H1 (cell line): ENCODE results near the gene SPATA31D4. TPM values are rescaled to one million over a fixed set of nuclear protein-coding genes. Genes with fewer than 3 reads are reported as not detected.

Source experiments
- CTCF ChIA-PET: fragments of 300-600 bp; sonication (Branson Sonifier 250); formaldehyde crosslinking; loops from one replicate; lab custom pipeline; 2021; ENCODE audit not compliant: partially characterized antibody; lab: Charles Lee
- POLR2A ChIA-PET: fragments of 300-600 bp; sonication (Branson Sonifier 250); formaldehyde crosslinking; loops from one replicate; lab custom pipeline; 2021; ENCODE audit warnings: inconsistent platforms; ENCODE audit not compliant: partially characterized antibody; lab: Charles Lee
- DNase-seq, 2 experiments: peaks; one replicate each; pipeline versions ENCODE4 v3.0.0 to v3.0.0-alpha.2; 2010 to 2022; ENCODE audit warnings: low spot score in 2 of 2, low read depth in 1 of 2, mixed read lengths in 1 of 2
- FAIRE-seq: peaks from 2 replicates; lab custom pipeline; 2011; peaks lifted over from hg19 to GRCh38; lab: Jason Lieb, UNC
- H2AFZ ChIP-seq: 2 replicates; pipeline ENCODE4 v1.8.1; 2012; ENCODE audit warnings: low read length, inconsistent platforms
- H2AK5ac ChIP-seq: 2 replicates; pipeline ENCODE4 v1.6.1; 2013; ENCODE audit warnings: low read depth, low read length
- H2BK120ac ChIP-seq: replicated peaks from 2 replicates; pipeline ENCODE3; 2013; ENCODE audit warnings: low read depth, low read length, inconsistent platforms
- H2BK12ac ChIP-seq: 2 replicates; pipeline ENCODE4 v1.6.1; 2013; ENCODE audit warnings: low read depth, low read length
- H2BK15ac ChIP-seq: 2 replicates; pipeline ENCODE4 v1.6.1; 2013; ENCODE audit warnings: low read length
- H2BK20ac ChIP-seq: 2 replicates; pipeline ENCODE4 v1.6.1; 2013; ENCODE audit warnings: low read length
- H2BK5ac ChIP-seq: 2 replicates; pipeline ENCODE4 v1.6.1; 2013; ENCODE audit warnings: low read depth, low read length
- H3K14ac ChIP-seq: 2 replicates; pipeline ENCODE4 v1.6.1; 2013; ENCODE audit warnings: inconsistent platforms; ENCODE audit not compliant: insufficient read length
- H3K18ac ChIP-seq: 2 replicates; pipeline ENCODE4 v1.6.1; 2013; ENCODE audit warnings: low read length; ENCODE audit errors: extremely low read depth
- H3K23ac ChIP-seq: 2 replicates; pipeline ENCODE4 v1.6.1; 2013; ENCODE audit warnings: inconsistent platforms; ENCODE audit not compliant: insufficient read length
- H3K23me2 ChIP-seq: 2 replicates; pipeline ENCODE4 v1.6.1; 2013; ENCODE audit warnings: low read depth, low read length
- H3K27ac ChIP-seq: 2 replicates; pipeline ENCODE4 v1.6.1; 2011; ENCODE audit warnings: low read depth, low read length, inconsistent platforms
- H3K27me3 ChIP-seq, 4 experiments: replicated peaks in 1 of 4; 1 replicate in 1 of 4; 2 replicates in 3 of 4; pipeline versions ENCODE4 v1.6.1 to v1.8.1; 2011 to 2013; ENCODE audit warnings: low read length in 3 of 4, mild to moderate bottlenecking in 3 of 4, inconsistent platforms in 2 of 4, mixed read lengths in 2 of 4, moderate library complexity in 1 of 4; ENCODE audit not compliant: control insufficient read depth in 3 of 4, insufficient read depth in 3 of 4; ENCODE audit errors: extremely low read depth in 1 of 4
- H3K36me3 ChIP-seq, 4 experiments: 2 replicates each; pipeline versions ENCODE4 v1.6.1 to v1.8.1; 2011 to 2013; ENCODE audit warnings: mild to moderate bottlenecking in 4 of 4, low read length in 3 of 4, moderate library complexity in 2 of 4, control low read depth in 1 of 4, inconsistent platforms in 1 of 4; ENCODE audit not compliant: insufficient read depth in 4 of 4, control insufficient read depth in 2 of 4
- H3K4ac ChIP-seq: replicated peaks from 2 replicates; pipeline ENCODE3; 2013; ENCODE audit warnings: low read length, low read depth, mixed read lengths, inconsistent platforms; ENCODE audit not compliant: insufficient read length
- H3K4me1 ChIP-seq, 4 experiments: replicated peaks in 1 of 4; 1 replicate in 1 of 4; 2 replicates in 3 of 4; pipeline versions ENCODE4 v1.6.1 to v1.8.1; 2011 to 2013; ENCODE audit warnings: low read length in 3 of 4, inconsistent platforms in 2 of 4, mixed read lengths in 1 of 4; ENCODE audit not compliant: insufficient read depth in 4 of 4, control insufficient read depth in 3 of 4
- H3K4me2 ChIP-seq, 2 experiments: 2 replicates each; pipeline versions ENCODE4 v1.6.1 to v1.8.1; 2011 to 2013; ENCODE audit warnings: low read depth in 2 of 2, low read length in 2 of 2, control low read depth in 1 of 2, inconsistent platforms in 1 of 2, mild to moderate bottlenecking in 1 of 2; ENCODE audit not compliant: insufficient read depth in 1 of 2
- H3K4me3 ChIP-seq, 4 experiments: fragments of 200-600, 300-600 bp in 1 of 4; sonication (generic), shearing (Covaris generic), sonication (Bioruptor Twin) in 1 of 4; 2 replicates each; pipeline versions ENCODE4 v1.5.1 to v1.8.1; 2011 to 2016; ENCODE audit warnings: low read length in 4 of 4, low read depth in 3 of 4, control low read depth in 2 of 4, inconsistent platforms in 2 of 4, mild to moderate bottlenecking in 2 of 4, mixed read lengths in 1 of 4, moderate library complexity in 1 of 4; ENCODE audit not compliant: insufficient read depth in 2 of 4; ENCODE audit errors: extremely low read depth in 1 of 4
- H3K56ac ChIP-seq: replicated peaks from 2 replicates; pipeline ENCODE3; 2013; ENCODE audit warnings: low read depth, mild to moderate bottlenecking, mixed read lengths, low read length, inconsistent platforms; ENCODE audit not compliant: insufficient read length
- H3K79me1 ChIP-seq: 2 replicates; pipeline ENCODE4 v1.6.1; 2013; ENCODE audit warnings: low read depth, low read length, control low read depth
- H3K79me2 ChIP-seq, 2 experiments: 2 replicates each; pipeline versions ENCODE4 v1.6.1 to v1.8.1; 2012 to 2013; ENCODE audit warnings: low read length in 2 of 2, mild to moderate bottlenecking in 2 of 2, inconsistent platforms in 1 of 2; ENCODE audit not compliant: insufficient read depth in 2 of 2, control insufficient read depth in 1 of 2
- H3K9ac ChIP-seq, 4 experiments: replicated peaks in 1 of 4; 1 replicate in 1 of 4; 2 replicates in 3 of 4; pipeline versions ENCODE4 v1.6.1 to v1.8.1; 2011 to 2013; ENCODE audit warnings: low read depth in 3 of 4, low read length in 3 of 4, control low read depth in 2 of 4, mild to moderate bottlenecking in 2 of 4, moderate library complexity in 2 of 4, inconsistent platforms in 1 of 4; ENCODE audit errors: extremely low read depth in 1 of 4
- H3K9me3 ChIP-seq, 2 experiments: 2 replicates each; pipeline versions ENCODE4 v1.6.1 to v1.8.1; 2012 to 2013; ENCODE audit warnings: mild to moderate bottlenecking in 2 of 2, moderate library complexity in 2 of 2, control low read depth in 1 of 2, inconsistent platforms in 1 of 2, low read depth in 1 of 2, low read length in 1 of 2, mixed read lengths in 1 of 2; ENCODE audit not compliant: insufficient read depth in 2 of 2
- H4K20me1 ChIP-seq, 2 experiments: replicated peaks in 1 of 2; 2 replicates each; pipeline versions ENCODE3 to v1.8.1; 2011 to 2013; ENCODE audit warnings: inconsistent platforms in 2 of 2, low read length in 2 of 2, mild to moderate bottlenecking in 1 of 2; ENCODE audit not compliant: insufficient read depth in 2 of 2, control insufficient read depth in 1 of 2
- H4K5ac ChIP-seq: 2 replicates; pipeline ENCODE4 v1.6.1; 2013; ENCODE audit warnings: low read length, low read depth, mixed read lengths, inconsistent platforms; ENCODE audit not compliant: insufficient read length
- H4K8ac ChIP-seq: 2 replicates; pipeline ENCODE4 v1.8.0; 2013; ENCODE audit warnings: mild to moderate bottlenecking, moderate library complexity, low read length, inconsistent platforms; ENCODE audit not compliant: insufficient read depth; ENCODE audit errors: extremely low read depth
- H4K91ac ChIP-seq: replicated peaks from 2 replicates; pipeline ENCODE3; 2013; ENCODE audit warnings: low read length, mixed read lengths, inconsistent platforms; ENCODE audit not compliant: insufficient read length
- CBX5 ChIP-seq: fragments of 300-800, 300-1000 bp; sonication (generic); IDR thresholded peaks from 2 replicates; pipeline ENCODE4 v1.7.1; 2016; ENCODE audit warnings: antibody characterized with exemption, low read length, low read depth
- CHD2 ChIP-seq: IDR thresholded peaks from 2 replicates; pipeline ENCODE4 v1.6.1; 2012; ENCODE audit warnings: low read length, improper control_type of control experiment
- EGR1 ChIP-seq: IDR thresholded peaks from 2 replicates; pipeline ENCODE4 v1.6.1; 2011; ENCODE audit warnings: low read depth, low read length, borderline replicate concordance
- JUN ChIP-seq: IDR thresholded peaks from 2 replicates; pipeline ENCODE4 v1.6.1; 2011; ENCODE audit warnings: low read depth, mild to moderate bottlenecking, improper control_type of control experiment, low read length
- MAFK ChIP-seq: IDR thresholded peaks from 2 replicates; pipeline ENCODE4 v1.6.1; 2012; ENCODE audit warnings: low read depth, mild to moderate bottlenecking, improper control_type of control experiment, low read length
- NRF1 ChIP-seq: IDR thresholded peaks from 2 replicates; pipeline ENCODE4 v1.6.1; 2011; ENCODE audit warnings: mild to moderate bottlenecking, low read depth, low read length, improper control_type of control experiment
- RBBP5 ChIP-seq: IDR thresholded peaks from 2 replicates; pipeline ENCODE4 v1.7.1; 2012; ENCODE audit warnings: low read depth, mild to moderate bottlenecking, inconsistent platforms, low read length, moderate library complexity, borderline replicate concordance
- SAP30 ChIP-seq: fragments of 300-600 bp; sonication (generic); IDR thresholded peaks from 2 replicates; pipeline ENCODE4 v1.7.1; 2012; ENCODE audit warnings: low read length, moderate library complexity, mild to moderate bottlenecking, inconsistent platforms; ENCODE audit not compliant: insufficient read depth, insufficient replicate concordance
- SIN3A ChIP-seq, 2 experiments: IDR thresholded peaks in 1 of 2; conservative IDR thresholded peaks in 1 of 2; 2 replicates each; pipeline ENCODE4 v1.6.1; 2011 to 2012; ENCODE audit warnings: low read length in 2 of 2, improper control_type of control experiment in 1 of 2, low read depth in 1 of 2, mild to moderate bottlenecking in 1 of 2
- SIX5 ChIP-seq: IDR thresholded peaks from 2 replicates; pipeline ENCODE4 v1.6.1; 2011; ENCODE audit warnings: mild to moderate bottlenecking, low read depth, low read length
- SRF ChIP-seq: IDR thresholded peaks from 2 replicates; pipeline ENCODE4 v1.6.1; 2011; ENCODE audit warnings: mild to moderate bottlenecking, low read depth, low read length, moderate library complexity
- TAF1 ChIP-seq: IDR thresholded peaks from 2 replicates; pipeline ENCODE4 v1.6.1; 2011; ENCODE audit warnings: mild to moderate bottlenecking, low read depth, low read length
- WGBS, 2 experiments: shearing (Covaris generic) in 1 of 2; methylation state at CpG; one replicate each; pipeline versions ENCODE4 v1.1.6 to v1.1.7; 2013 to 2015; ENCODE audit warnings: low lambda C conversion rate in 2 of 2, mixed read lengths in 2 of 2, inconsistent platforms in 1 of 2, low coverage in 1 of 2, missing lambda C conversion rate in 1 of 2; ENCODE audit not compliant: insufficient replicate concordance in 2 of 2, insufficient coverage in 1 of 2, insufficient read length in 1 of 2; ENCODE audit errors: extremely low coverage in 1 of 2, missing lambda C conversion rate in 1 of 2; 5-methylcytosine and 5-hydroxymethylcytosine counted together
- polyA plus RNA-seq, 7 experiments: library from polyadenylated mRNA; depleted of rRNA in 3 of 7; stranded (reverse) in 5 of 7; unstranded in 2 of 7; fragments of >200 nt in 5 of 7; fragments of 200-250 nt in 2 of 7; gene quantifications; 1 replicate in 5 of 7; 2 replicates in 1 of 7; 4 replicates in 1 of 7; pipeline versions ENCODE4 v1.2.1 to v1.2.3, GENCODE V29; 2011 to 2013; ENCODE audit warnings: missing spikeins in 2 of 7, mixed read lengths in 2 of 7
- total RNA-seq: library from RNA; stranded (reverse); fragmentation: NEBNext Ultra II Directional; extraction: Animal tissue kit (Norgen Biotek cat#: 25700); gene quantifications from 2 replicates; pipeline ENCODE4 v1.2.1, GENCODE V29; 2021
- TF ChIP-seq, protein P1 (sequence below): IDR thresholded peaks from 2 replicates; pipeline ENCODE4 v1.6.1; 2012; ENCODE audit warnings: low read length, inconsistent platforms

The SPATA31D4 gene
- total and polyA plus RNA-seq, 2 of the 8 experiments (the other 6 are each of a cell fraction or from before 2014, with no cell fraction given) = not detected

GRCh38 chr9:81885602-81886001 is 42.6 kb upstream of the SPATA31D4 start:
- Histone ChIP-seq H3K14ac (no peak overlapping the region), H4K8ac (no peak overlapping the region), H3K56ac (no peak overlapping the region), H2BK120ac (no peak overlapping the region), H3K27me3 (no peaks in the 10 kb centered on the region), H3K4me2 (no peak overlapping the region), H4K20me1 (no peaks in the 10 kb centered on the region), H2AK5ac (no peak overlapping the region), H3K23ac (no peak overlapping the region), H2BK20ac (no peak overlapping the region), H4K91ac (no peak overlapping the region), H3K23me2 (no peaks in the 10 kb centered on the region), H4K5ac (no peak overlapping the region), H3K9ac (no peak overlapping the region), H3K4me3 (no peak overlapping the region), H3K27ac (no peak overlapping the region), H3K9me3 (no peaks in the 10 kb centered on the region), H3K4me1 (no peaks in the 10 kb centered on the region), H3K18ac (no peak overlapping the region), H2BK5ac (no peak overlapping the region), H3K4ac (no peak overlapping the region), H3K79me2 (no peaks in the 10 kb centered on the region), H3K36me3 (no peaks in the 10 kb centered on the region), H2AFZ (peak overlapping the region; percentile 40; the same call in 1 of the 2 replicates), H2BK12ac (no peak overlapping the region), H3K79me1 (no peaks in the 10 kb centered on the region), H2BK15ac (no peak overlapping the region)
- no peak for FAIRE-seq
- no peak for DNase-seq
- 89% methylated on average over 2 of the region's 2 CpGs; no CpG with 5 or more reads in 1 of the 2 experiments for WGBS, 2 experiments
- POLR2A ChIA-PET = no interaction called here
- TF ChIP-seq TAF1 (no peak), SRF (no peak), RBBP5 (no peak), EGR1 (no peak), NRF1 (no peak), CBX5 (no peak), SIN3A (conservative IDR thresholded peaks at IDR 0.05 in 1 of 2, IDR thresholded peaks at IDR 0.05 in 1 of 2; ENCODE audit: low read depth in 1 of 2, low read length in 2 of 2) (no peak), SIX5 (no peak), CHD2 (no peak), JUN (no peak), SAP30 (no peak), MAFK (no peak)
- TF ChIP-seq, protein P1, sequence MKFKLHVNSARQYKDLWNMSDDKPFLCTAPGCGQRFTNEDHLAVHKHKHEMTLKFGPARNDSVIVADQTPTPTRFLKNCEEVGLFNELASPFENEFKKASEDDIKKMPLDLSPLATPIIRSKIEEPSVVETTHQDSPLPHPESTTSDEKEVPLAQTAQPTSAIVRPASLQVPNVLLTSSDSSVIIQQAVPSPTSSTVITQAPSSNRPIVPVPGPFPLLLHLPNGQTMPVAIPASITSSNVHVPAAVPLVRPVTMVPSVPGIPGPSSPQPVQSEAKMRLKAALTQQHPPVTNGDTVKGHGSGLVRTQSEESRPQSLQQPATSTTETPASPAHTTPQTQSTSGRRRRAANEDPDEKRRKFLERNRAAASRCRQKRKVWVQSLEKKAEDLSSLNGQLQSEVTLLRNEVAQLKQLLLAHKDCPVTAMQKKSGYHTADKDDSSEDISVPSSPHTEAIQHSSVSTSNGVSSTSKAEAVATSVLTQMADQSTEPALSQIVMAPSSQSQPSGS = no peak
- CTCF ChIA-PET = interaction anchor here (1.3 kb wide), 1 partner anchor 12 kb away, joined by 5 read pairs; no protein-coding TSS in a partner anchor
